Parathyroid adenoma (tissue), 2 donors: ENCODE data around the gene ZNF831.
A peak's percentile ranks its signal among the peaks of the same experiment; 100 is the strongest.

Experiments used
- H2AFZ ChIP-seq: fragments of 300-600 bp; sonication (generic); one replicate; pipeline ENCODE4 v1.7.0; 2017; ENCODE audit warnings: antibody characterized with exemption, mild to moderate bottlenecking
- H3K27ac ChIP-seq: fragments of 300-600 bp; sonication (generic); one replicate; pipeline ENCODE4 v1.7.0; 2017
- H3K27me3 ChIP-seq: fragments of 300-600 bp; sonication (generic); one replicate; pipeline ENCODE4 v1.7.0; 2017; ENCODE audit warnings: low read length; ENCODE audit not compliant: control insufficient read depth, insufficient read depth
- H3K36me3 ChIP-seq: fragments of 300-600 bp; sonication (generic); one replicate; pipeline ENCODE4 v1.7.0; 2017; ENCODE audit warnings: low read length; ENCODE audit not compliant: control insufficient read depth, insufficient read depth
- H3K4me1 ChIP-seq: fragments of 300-600 bp; sonication (generic); one replicate; pipeline ENCODE4 v1.7.0; 2017; ENCODE audit warnings: control low read depth
- H3K4me2 ChIP-seq: fragments of 300-600 bp; sonication (generic); one replicate; pipeline ENCODE4 v1.7.0; 2017; ENCODE audit warnings: low read length
- H3K4me3 ChIP-seq: fragments of 300-600 bp; sonication (generic); one replicate; pipeline ENCODE4 v1.7.0; 2017; ENCODE audit warnings: low read depth, low read length
- H3K79me2 ChIP-seq: fragments of 300-600 bp; sonication (generic); one replicate; pipeline ENCODE4 v1.7.0; 2017; ENCODE audit warnings: control low read depth
- H3K9ac ChIP-seq: fragments of 300-600 bp; sonication (generic); one replicate; pipeline ENCODE4 v1.7.0; 2017; ENCODE audit warnings: mild to moderate bottlenecking
- H3K9me3 ChIP-seq: fragments of 300-600 bp; sonication (generic); one replicate; pipeline ENCODE4 v1.7.0; 2017; ENCODE audit warnings: low read length; ENCODE audit not compliant: control insufficient read depth
- CTCF ChIP-seq: fragments of 300-600 bp; sonication (generic); IDR thresholded peaks from one replicate; pipeline ENCODE4 v1.7.0; 2017; ENCODE audit warnings: antibody characterized with exemption, mild to moderate bottlenecking
- donor health status: primary hyperparathyroidism.

The ZNF831 gene

GRCh38 chr20:59204165-59204894 lies 40.7 kb downstream of the ZNF831 start:
- H3K4me2 ChIP-seq: no peak overlapping the region
- H3K36me3 ChIP-seq: no peaks in the 10 kb centered on the region
- H3K27ac ChIP-seq: no peak overlapping the region
- H3K4me3 ChIP-seq: no peak overlapping the region
- no peak overlapping the region for H3K9ac ChIP-seq
- H3K27me3 ChIP-seq: no peaks in the 10 kb centered on the region
- H3K9me3 ChIP-seq: no peaks in the 10 kb centered on the region
- H3K4me1 ChIP-seq: no peaks in the 10 kb centered on the region
- no peaks in the 10 kb centered on the region for H3K79me2 ChIP-seq
- H2AFZ ChIP-seq: no peak overlapping the region
- no peak for TF ChIP-seq CTCF

- H3K4me3 ChIP-seq: no peak overlapping the region
- H3K79me2 ChIP-seq: no peaks in the 10 kb centered on the region
- H3K9me3 ChIP-seq: no peaks in the 10 kb centered on the region
- H3K27me3 ChIP-seq: no peaks in the 10 kb centered on the region
- H3K36me3 ChIP-seq: no peaks in the 10 kb centered on the region
- H2AFZ ChIP-seq: no peak overlapping the region
- no peak for TF ChIP-seq CTCF
- no peak overlapping the region for H3K4me2 ChIP-seq
- H3K9ac ChIP-seq: no peak overlapping the region
- H3K27ac ChIP-seq: no peak overlapping the region
- no peaks in the 10 kb centered on the region for H3K4me1 ChIP-seq
Measured at GRCh38 chr20:59205044-59205443, 41.4 kb downstream of the ZNF831 start.

- Histone ChIP-seq H3K4me2 (no peak overlapping the region), H3K36me3 (no peaks in the 10 kb centered on the region), H3K4me1 (no peaks in the 10 kb centered on the region), H3K27me3 (no peaks in the 10 kb centered on the region), H3K9ac (no peak overlapping the region), H2AFZ (no peak overlapping the region), H3K79me2 (no peaks in the 10 kb centered on the region), H3K27ac (no peak overlapping the region), H3K9me3 (no peaks in the 10 kb centered on the region), H3K4me3 (no peak overlapping the region)
- no peak for TF ChIP-seq CTCF
Measured at GRCh38 chr20:59207235-59207634, 43.6 kb downstream of the ZNF831 start.

GRCh38 chr20:59207742-59208357 lies 44.2 kb downstream of the ZNF831 start:
- no peaks in the 10 kb centered on the region for H3K9me3 ChIP-seq

More at GRCh38 chr20:59207742-59208357, 44.2 kb downstream of the ZNF831 start:
- H3K4me1 ChIP-seq: no peaks in the 10 kb centered on the region
- H3K4me3 ChIP-seq: no peak overlapping the region
- no peak overlapping the region for H2AFZ ChIP-seq
- no peaks in the 10 kb centered on the region for H3K27me3 ChIP-seq
- peak; percentile 30 for TF ChIP-seq CTCF
- no peaks in the 10 kb centered on the region for H3K36me3 ChIP-seq
- H3K4me2 ChIP-seq: no peak overlapping the region
- no peak overlapping the region for H3K9ac ChIP-seq
- no peaks in the 10 kb centered on the region for H3K79me2 ChIP-seq
- no peak overlapping the region for H3K27ac ChIP-seq
